OCI-LY7 (cell line): Measurements from ENCODE around the gene KIN. TPM values are rescaled to one million over a fixed set of nuclear protein-coding genes. Genes with fewer than 3 reads are reported as not detected.

Source experiments
- BruUV-seq: library from RNA; stranded (reverse); fragments of 400-500 nt; replicated peaks from 2 replicates; lab custom pipeline; 2021; lab: Mats Ljungman, UMichigan
- CTCF ChIA-PET: fragments of 300-600 bp; sonication (Branson Sonifier 250); formaldehyde crosslinking; loops from one replicate; lab custom pipeline; 2022; ENCODE audit warnings: antibody characterized with exemption; ENCODE audit not compliant: unreplicated experiment; lab: Charles Lee
- POLR2A ChIA-PET: fragments of 300-600 bp; sonication (Branson Sonifier 250); formaldehyde crosslinking; loops from one replicate; lab custom pipeline; 2022; ENCODE audit warnings: antibody characterized with exemption; lab: Charles Lee
- DNase-seq: peaks from one replicate; pipeline ENCODE4 v3.0.0-alpha.2; 2015; ENCODE audit warnings: low spot score
- H2AFZ ChIP-seq: fragments of 200-600 bp; sonication (generic), shearing (Covaris generic); 2 replicates; pipeline ENCODE4 v1.6.1; 2014; ENCODE audit warnings: mild to moderate bottlenecking, antibody characterized with exemption, low read length, moderate library complexity
- H3K27ac ChIP-seq: fragments of 200-600 bp; sonication (generic); 2 replicates; pipeline ENCODE4 v1.5.1; 2014; ENCODE audit warnings: mixed run types, low read depth, mild to moderate bottlenecking, moderate library complexity, low read length, inconsistent platforms; ENCODE audit not compliant: poor library complexity, severe bottlenecking
- H3K36me3 ChIP-seq: fragments of 200-600 bp; sonication (generic); 2 replicates; pipeline ENCODE4 v1.6.1; 2014; ENCODE audit warnings: mild to moderate bottlenecking, antibody characterized with exemption, low read length, moderate library complexity, mixed read lengths; ENCODE audit not compliant: insufficient read depth
- H3K4me1 ChIP-seq: fragments of 200-600 bp; sonication (generic); 2 replicates; pipeline ENCODE4 v1.5.1; 2014; ENCODE audit warnings: mild to moderate bottlenecking, low read length; ENCODE audit not compliant: insufficient read depth, poor library complexity, severe bottlenecking
- H3K4me2 ChIP-seq: fragments of 200-600 bp; sonication (generic); 2 replicates; pipeline ENCODE4 v1.6.1; 2014; ENCODE audit warnings: mild to moderate bottlenecking, low read length
- H3K4me3 ChIP-seq: fragments of 200-600 bp; sonication (generic); 2 replicates; pipeline ENCODE4 v1.5.1; 2014; ENCODE audit warnings: mild to moderate bottlenecking, low read depth, low read length; ENCODE audit not compliant: poor library complexity, severe bottlenecking
- H3K79me2 ChIP-seq: fragments of 200-600 bp; sonication (generic); 2 replicates; pipeline ENCODE4 v1.6.1; 2016; ENCODE audit warnings: low read depth, mild to moderate bottlenecking, low read length, moderate library complexity, mixed read lengths; ENCODE audit not compliant: insufficient read depth
- H3K9me2 ChIP-seq: fragments of 200-600 bp; sonication (generic); 2 replicates; pipeline ENCODE4 v1.6.1; 2016; ENCODE audit warnings: mild to moderate bottlenecking, low read length, mixed read lengths; ENCODE audit not compliant: insufficient read depth
- H3K9me3 ChIP-seq: fragments of 200-600 bp; sonication (generic); 2 replicates; pipeline ENCODE4 v1.6.1; 2014; ENCODE audit warnings: mild to moderate bottlenecking, mixed run types, low read length, mixed read lengths
- H4K20me1 ChIP-seq: fragments of 200-600 bp; sonication (generic); 2 replicates; pipeline ENCODE4 v1.6.1; 2014; ENCODE audit warnings: mild to moderate bottlenecking, antibody characterized with exemption, low read length, moderate library complexity, mixed read lengths; ENCODE audit not compliant: insufficient read depth
- EZH2phosphoT487 ChIP-seq: fragments of 200-600 bp; sonication (generic); IDR thresholded peaks from 2 replicates; pipeline ENCODE4 v1.6.1; 2018; ENCODE audit warnings: low read depth, borderline replicate concordance, mild to moderate bottlenecking, mixed run types, antibody characterized with exemption, low read length, moderate library complexity, mixed read lengths
- intact Hi-C: fragments of 100-400 bp; cut with micrococcal nuclease; formaldehyde crosslinking; loops from one replicate; pipeline ENCODE4 v1.10.0; 2022; ENCODE audit not compliant: unreplicated experiment
- total RNA-seq, 2 experiments: library from RNA; depleted of rRNA in 1 of 2; stranded (reverse); fragments of >200 nt in 1 of 2; shearing (Covaris generic) in 1 of 2; gene quantifications; 2 replicates each; pipeline ENCODE4 v1.2.3, GENCODE V29; 2014 to 2022
- TF ChIP-seq, protein P1 (sequence below): fragments of 200-600 bp; sonication (generic); conservative IDR thresholded peaks from 2 replicates; pipeline ENCODE4 v1.5.1; 2014; ENCODE audit warnings: mild to moderate bottlenecking, antibody characterized with exemption, low read length, moderate library complexity, mixed read lengths

The KIN gene
- total RNA-seq, 2 experiments from 2014 or later = 12.0 to 15.5 TPM

DNA sequence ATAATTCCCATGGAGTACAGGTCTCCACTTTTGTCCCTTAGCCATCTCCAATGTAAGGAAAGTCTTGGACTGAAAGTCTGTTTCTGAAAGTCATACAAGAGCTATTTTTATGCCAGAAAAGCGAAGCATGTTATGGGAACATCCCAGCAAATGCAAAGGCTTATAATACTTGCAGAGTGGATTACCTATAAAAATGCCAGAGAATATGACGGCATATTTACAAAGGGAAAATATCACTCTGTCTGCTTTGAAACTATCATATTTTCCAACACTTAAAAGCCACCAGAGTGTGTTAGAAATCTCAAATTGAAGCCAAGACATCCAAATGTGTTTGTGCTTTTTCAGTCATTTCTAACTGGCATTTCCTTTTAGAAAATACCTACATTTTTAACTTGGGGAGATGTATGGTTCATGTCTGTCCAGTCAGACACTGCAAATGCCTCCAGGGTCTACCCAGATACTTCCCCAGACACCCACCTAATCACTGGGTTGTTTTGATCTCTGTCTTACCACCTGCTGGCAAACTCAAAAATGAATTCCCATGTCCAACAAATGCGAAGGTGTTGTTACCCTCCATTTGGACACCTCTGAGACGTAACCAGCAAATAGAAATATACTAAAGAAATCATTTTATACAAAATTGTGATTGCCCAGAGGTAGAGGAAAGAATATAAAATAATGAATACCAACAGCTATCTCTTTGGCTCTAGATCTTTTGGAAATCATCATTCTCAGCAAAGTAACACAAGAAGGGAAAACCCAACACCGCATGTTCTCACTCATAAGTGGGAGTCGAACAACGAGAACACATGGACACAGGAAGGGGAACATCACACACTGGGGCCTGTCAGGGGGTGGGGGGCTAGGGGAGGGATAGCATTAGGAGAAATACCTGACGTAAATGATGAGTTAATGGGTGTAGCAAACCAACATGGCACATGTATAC, 83.4 kb downstream of the KIN start:
- Histone ChIP-seq H3K79me2 (no peaks in the 10 kb centered on the region), H4K20me1 (no peaks in the 10 kb centered on the region), H2AFZ (no peak overlapping the region), H3K4me1 (no peaks in the 10 kb centered on the region), H3K9me2 (no peaks in the 10 kb centered on the region), H3K27ac (no peak overlapping the region), H3K4me3 (no peak overlapping the region), H3K9me3 (no peaks in the 10 kb centered on the region), H3K36me3 (no peaks in the 10 kb centered on the region), H3K4me2 (no peak overlapping the region)
- CTCF ChIA-PET = no interaction called here
- no peak for TF ChIP-seq EZH2phosphoT487
- TF ChIP-seq, protein P1, sequence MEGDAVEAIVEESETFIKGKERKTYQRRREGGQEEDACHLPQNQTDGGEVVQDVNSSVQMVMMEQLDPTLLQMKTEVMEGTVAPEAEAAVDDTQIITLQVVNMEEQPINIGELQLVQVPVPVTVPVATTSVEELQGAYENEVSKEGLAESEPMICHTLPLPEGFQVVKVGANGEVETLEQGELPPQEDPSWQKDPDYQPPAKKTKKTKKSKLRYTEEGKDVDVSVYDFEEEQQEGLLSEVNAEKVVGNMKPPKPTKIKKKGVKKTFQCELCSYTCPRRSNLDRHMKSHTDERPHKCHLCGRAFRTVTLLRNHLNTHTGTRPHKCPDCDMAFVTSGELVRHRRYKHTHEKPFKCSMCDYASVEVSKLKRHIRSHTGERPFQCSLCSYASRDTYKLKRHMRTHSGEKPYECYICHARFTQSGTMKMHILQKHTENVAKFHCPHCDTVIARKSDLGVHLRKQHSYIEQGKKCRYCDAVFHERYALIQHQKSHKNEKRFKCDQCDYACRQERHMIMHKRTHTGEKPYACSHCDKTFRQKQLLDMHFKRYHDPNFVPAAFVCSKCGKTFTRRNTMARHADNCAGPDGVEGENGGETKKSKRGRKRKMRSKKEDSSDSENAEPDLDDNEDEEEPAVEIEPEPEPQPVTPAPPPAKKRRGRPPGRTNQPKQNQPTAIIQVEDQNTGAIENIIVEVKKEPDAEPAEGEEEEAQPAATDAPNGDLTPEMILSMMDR = no peak
- POLR2A ChIA-PET = interaction anchor here (0.6 kb wide), 1 partner anchor 267 kb away, joined by 3 read pairs; no protein-coding TSS in a partner anchor
- DNase-seq = no peak
- BruUV-seq = no TSS peak
- intact Hi-C loops = no loop called here

DNA sequence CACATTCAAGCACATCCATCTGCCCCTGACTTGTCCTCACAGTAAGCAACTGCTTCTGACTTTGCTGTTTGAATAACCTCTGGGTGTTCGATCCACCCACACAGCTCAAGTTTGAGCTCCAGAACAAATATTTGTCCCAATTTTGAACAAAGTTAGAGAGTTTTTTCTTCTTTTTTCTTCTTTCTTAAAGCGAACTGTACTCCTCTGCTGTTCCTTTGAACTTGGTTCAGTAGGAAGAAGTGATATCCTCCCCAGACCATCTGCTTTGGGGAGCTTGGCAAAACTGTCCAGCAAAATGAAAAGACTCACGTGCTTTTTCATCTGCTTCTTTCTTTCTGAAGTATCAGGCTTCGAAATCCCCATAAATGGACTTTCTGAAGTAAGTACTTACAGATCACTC, 84.7 kb downstream of the KIN start, which contains the start of gene ITIH2:
TSS of gene ITIH2 (plus strand) at position 177 of the 400 bp plus-strand sequence. CDS start at position 296, 119 bp downstream.
- H3K9me2 ChIP-seq = no peaks in the 10 kb centered on the region
- H2AFZ ChIP-seq = no peak within 1 kb of the TSS
- H3K4me1 ChIP-seq = no peaks in the 10 kb centered on the region
- H3K4me2 ChIP-seq = no peak within 1 kb of the TSS
- no peak within 1 kb of the TSS for H3K4me3 ChIP-seq
- H3K27ac ChIP-seq = no peak within 1 kb of the TSS
- H3K36me3 ChIP-seq = no peaks in the 10 kb centered on the region
- DNase-seq = no peak
- ChIA-PET POLR2A (interaction anchor here (0.5 kb wide), 1 partner anchor 91 kb away, joined by 3 read pairs; no protein-coding TSS in a partner anchor), CTCF (no interaction called here)
- TF ChIP-seq EZH2phosphoT487 = no peak
- TF ChIP-seq, protein P1 = no peak
- no TSS peak for BruUV-seq
- H3K79me2 ChIP-seq = no peaks in the 10 kb centered on the region
- intact Hi-C loops = no loop called here
- no peaks in the 10 kb centered on the region for H3K9me3 ChIP-seq
- no peaks in the 10 kb centered on the region for H4K20me1 ChIP-seq
